Liver (tissue), 9 donors: ENCODE measurements around the gene DDX11. TPM values are rescaled to one million over a fixed set of nuclear protein-coding genes. Genes with fewer than 3 reads are reported as not detected.

ENCODE experiments used
- DNase-seq: peaks from one replicate; pipeline ENCODE4 v3.0.0-alpha.2; 2017; ENCODE audit warnings: low spot score
- H3K27ac ChIP-seq, 2 donors: one replicate each; pipeline ENCODE4 v1.7.0; 2013; ENCODE audit warnings: inconsistent platforms in 2 of 2, low read length in 2 of 2, control low read depth in 1 of 2, low read depth in 1 of 2, mild to moderate bottlenecking in 1 of 2
- H3K27me3 ChIP-seq, 4 donors: one replicate each; pipeline versions ENCODE4 v1.6.1 to v1.7.0; 2013; ENCODE audit warnings: low read length in 3 of 4, inconsistent platforms in 1 of 4, mild to moderate bottlenecking in 1 of 4, moderate library complexity in 1 of 4; ENCODE audit not compliant: control insufficient read depth in 4 of 4, insufficient read depth in 4 of 4
- H3K36me3 ChIP-seq, 4 donors: one replicate each; pipeline versions ENCODE4 v1.6.1 to v1.7.0; 2013; ENCODE audit warnings: low read length in 3 of 4, mild to moderate bottlenecking in 3 of 4, low read depth in 1 of 4, moderate library complexity in 1 of 4; ENCODE audit not compliant: control insufficient read depth in 4 of 4, insufficient read depth in 3 of 4
- H3K4me1 ChIP-seq, 4 donors: one replicate each; pipeline versions ENCODE4 v1.6.1 to v1.7.0; 2013; ENCODE audit warnings: low read length in 3 of 4, mild to moderate bottlenecking in 3 of 4, moderate library complexity in 1 of 4; ENCODE audit not compliant: control insufficient read depth in 4 of 4, insufficient read depth in 4 of 4
- H3K4me3 ChIP-seq, 3 donors: one replicate each; pipeline versions ENCODE4 v1.6.1 to v1.7.0; 2013; ENCODE audit warnings: low read length in 3 of 3, control low read depth in 1 of 3, low read depth in 1 of 3, mild to moderate bottlenecking in 1 of 3
- H3K9ac ChIP-seq, 2 donors: one replicate each; pipeline ENCODE4 v1.7.0; 2013; ENCODE audit warnings: low read length in 2 of 2, mild to moderate bottlenecking in 2 of 2, moderate library complexity in 2 of 2, control low read depth in 1 of 2, low read depth in 1 of 2
- H3K9me3 ChIP-seq, 4 donors: one replicate each; pipeline versions ENCODE4 v1.6.1 to v1.7.0; 2013; ENCODE audit warnings: low read length in 3 of 4; ENCODE audit not compliant: control insufficient read depth in 4 of 4
- CTCF ChIP-seq: fragments of 150-350 bp; IDR thresholded peaks from 2 replicates; pipeline ENCODE4 v1.5.1; 2017; ENCODE audit warnings: improper control_type of control experiment, low read depth, low read length; ENCODE audit not compliant: missing input control
- EGR1 ChIP-seq, 2 donors: IDR thresholded peaks; 2 replicates each; pipeline ENCODE4 v1.6.1; 2016 to 2018; ENCODE audit warnings: antibody characterized with exemption in 2 of 2, low read depth in 2 of 2
- FOXA1 ChIP-seq: IDR thresholded peaks from 2 replicates; pipeline ENCODE4 v1.6.1; 2016; ENCODE audit warnings: antibody characterized with exemption
- FOXA2 ChIP-seq: IDR thresholded peaks from 2 replicates; pipeline ENCODE4 v1.6.1; 2016; ENCODE audit warnings: antibody characterized with exemption
- GABPA ChIP-seq, 2 donors: IDR thresholded peaks in 1 of 2; conservative IDR thresholded peaks in 1 of 2; 2 replicates each; pipeline ENCODE4 v1.6.1; 2016; ENCODE audit warnings: antibody characterized with exemption in 2 of 2, mild to moderate bottlenecking in 1 of 2, moderate library complexity in 1 of 2
- HNF4A ChIP-seq, 2 donors: conservative IDR thresholded peaks; 2 replicates each; pipeline ENCODE4 v1.6.1; 2016; ENCODE audit warnings: antibody characterized with exemption in 2 of 2, mild to moderate bottlenecking in 2 of 2
- JUND ChIP-seq, 2 donors: IDR thresholded peaks; 2 replicates each; pipeline ENCODE4 v1.6.1; 2016; ENCODE audit warnings: antibody characterized with exemption in 2 of 2
- NR2F2 ChIP-seq: IDR thresholded peaks from 2 replicates; pipeline ENCODE4 v1.6.1; 2016; ENCODE audit warnings: antibody characterized with exemption
- RAD21 ChIP-seq, 2 donors: IDR thresholded peaks; 2 replicates each; pipeline ENCODE4 v1.6.1; 2016; ENCODE audit warnings: antibody characterized with exemption in 2 of 2, mild to moderate bottlenecking in 2 of 2
- SP1 ChIP-seq: IDR thresholded peaks from 2 replicates; pipeline ENCODE4 v1.6.1; 2018; ENCODE audit warnings: antibody characterized with exemption, mild to moderate bottlenecking
- TAF1 ChIP-seq: conservative IDR thresholded peaks from 2 replicates; pipeline ENCODE4 v1.6.1; 2016; ENCODE audit warnings: antibody characterized with exemption, mild to moderate bottlenecking
- YY1 ChIP-seq: IDR thresholded peaks from 2 replicates; pipeline ENCODE4 v1.6.1; 2016; ENCODE audit warnings: antibody characterized with exemption, mild to moderate bottlenecking
- ZBTB33 ChIP-seq: IDR thresholded peaks from 2 replicates; pipeline ENCODE4 v1.6.1; 2016; ENCODE audit warnings: antibody characterized with exemption
- WGBS: extraction: QIAGEN DNeasy Blood & Tissue Kit; methylation state at CpG from one replicate; pipeline ENCODE4 v1.1.7; 2013; 5-methylcytosine and 5-hydroxymethylcytosine counted together
- polyA plus RNA-seq, 2 donors: library from polyadenylated mRNA; stranded (reverse) in 1 of 2; unstranded in 1 of 2; fragments of 200-250 nt in 1 of 2; fragments of >200 nt in 1 of 2; fragmentation: Nextera tagmentation in 1 of 2; extraction: Ambion mirVana in 1 of 2; gene quantifications; one replicate each; pipeline versions ENCODE4 v1.2.1 to v1.2.3, GENCODE V29; 2013 to 2015
- total RNA-seq, 2 donors: library from RNA; depleted of rRNA; stranded (reverse); fragments of >200 nt; gene quantifications; one replicate each; pipeline ENCODE4 v1.2.3, GENCODE V29; 2014
- TF ChIP-seq, protein P1 (sequence below): IDR thresholded peaks from 2 replicates; pipeline ENCODE4 v1.6.1; 2016; ENCODE audit warnings: antibody characterized with exemption
- TF ChIP-seq, protein P2 (sequence below): IDR thresholded peaks from 2 replicates; pipeline ENCODE4 v1.6.1; 2016; ENCODE audit warnings: antibody characterized with exemption, mild to moderate bottlenecking
- TF ChIP-seq, protein P3 (sequence below): IDR thresholded peaks from 2 replicates; pipeline ENCODE4 v1.6.1; 2016; ENCODE audit warnings: antibody characterized with exemption
- donor health status: healthy.
- donor health status: healthy.
- donor health status: healthy.
- donor health status: healthy.
- donor health status: healthy.

Gene DDX11
- total and polyA plus RNA-seq, 4 donors: 4.4 to 20.9 (median 9.3) TPM

GRCh38 chr12:31037028-31037427 lies 36.6 kb upstream of the DDX11 start:
- WGBS: 98% methylated on average over 1 of the region's 1 CpG
- Histone ChIP-seq H3K9me3 (no peaks in the 10 kb centered on the region), H3K27ac (no peak overlapping the region), H3K27me3 (no peaks in the 10 kb centered on the region), H3K9ac (no peak overlapping the region), H3K4me1 (no peaks in the 10 kb centered on the region), H3K4me3 (no peak overlapping the region), H3K36me3 (no peaks in the 10 kb centered on the region)
- TF ChIP-seq, protein P1, sequence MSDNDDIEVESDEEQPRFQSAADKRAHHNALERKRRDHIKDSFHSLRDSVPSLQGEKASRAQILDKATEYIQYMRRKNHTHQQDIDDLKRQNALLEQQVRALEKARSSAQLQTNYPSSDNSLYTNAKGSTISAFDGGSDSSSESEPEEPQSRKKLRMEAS: no peak
- TF ChIP-seq, protein P2, sequence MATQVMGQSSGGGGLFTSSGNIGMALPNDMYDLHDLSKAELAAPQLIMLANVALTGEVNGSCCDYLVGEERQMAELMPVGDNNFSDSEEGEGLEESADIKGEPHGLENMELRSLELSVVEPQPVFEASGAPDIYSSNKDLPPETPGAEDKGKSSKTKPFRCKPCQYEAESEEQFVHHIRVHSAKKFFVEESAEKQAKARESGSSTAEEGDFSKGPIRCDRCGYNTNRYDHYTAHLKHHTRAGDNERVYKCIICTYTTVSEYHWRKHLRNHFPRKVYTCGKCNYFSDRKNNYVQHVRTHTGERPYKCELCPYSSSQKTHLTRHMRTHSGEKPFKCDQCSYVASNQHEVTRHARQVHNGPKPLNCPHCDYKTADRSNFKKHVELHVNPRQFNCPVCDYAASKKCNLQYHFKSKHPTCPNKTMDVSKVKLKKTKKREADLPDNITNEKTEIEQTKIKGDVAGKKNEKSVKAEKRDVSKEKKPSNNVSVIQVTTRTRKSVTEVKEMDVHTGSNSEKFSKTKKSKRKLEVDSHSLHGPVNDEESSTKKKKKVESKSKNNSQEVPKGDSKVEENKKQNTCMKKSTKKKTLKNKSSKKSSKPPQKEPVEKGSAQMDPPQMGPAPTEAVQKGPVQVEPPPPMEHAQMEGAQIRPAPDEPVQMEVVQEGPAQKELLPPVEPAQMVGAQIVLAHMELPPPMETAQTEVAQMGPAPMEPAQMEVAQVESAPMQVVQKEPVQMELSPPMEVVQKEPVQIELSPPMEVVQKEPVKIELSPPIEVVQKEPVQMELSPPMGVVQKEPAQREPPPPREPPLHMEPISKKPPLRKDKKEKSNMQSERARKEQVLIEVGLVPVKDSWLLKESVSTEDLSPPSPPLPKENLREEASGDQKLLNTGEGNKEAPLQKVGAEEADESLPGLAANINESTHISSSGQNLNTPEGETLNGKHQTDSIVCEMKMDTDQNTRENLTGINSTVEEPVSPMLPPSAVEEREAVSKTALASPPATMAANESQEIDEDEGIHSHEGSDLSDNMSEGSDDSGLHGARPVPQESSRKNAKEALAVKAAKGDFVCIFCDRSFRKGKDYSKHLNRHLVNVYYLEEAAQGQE: no peak
- no peak for TF ChIP-seq YY1
- no peak for TF ChIP-seq TAF1
- TF ChIP-seq SP1: no peak
- TF ChIP-seq, protein P3, sequence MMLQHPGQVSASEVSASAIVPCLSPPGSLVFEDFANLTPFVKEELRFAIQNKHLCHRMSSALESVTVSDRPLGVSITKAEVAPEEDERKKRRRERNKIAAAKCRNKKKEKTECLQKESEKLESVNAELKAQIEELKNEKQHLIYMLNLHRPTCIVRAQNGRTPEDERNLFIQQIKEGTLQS: no peak
- no peak for TF ChIP-seq ZBTB33
- TF ChIP-seq JUND (IDR thresholded peaks at IDR 0.05): no peak
- no peak for TF ChIP-seq NR2F2
- TF ChIP-seq GABPA (IDR thresholded peaks at IDR 0.05 in 1 of 2, conservative IDR thresholded peaks at IDR 0.05 in 1 of 2): no peak
- TF ChIP-seq FOXA2: no peak
- no peak for TF ChIP-seq HNF4A (conservative IDR thresholded peaks at IDR 0.05)
- DNase-seq: no peak

DNA sequence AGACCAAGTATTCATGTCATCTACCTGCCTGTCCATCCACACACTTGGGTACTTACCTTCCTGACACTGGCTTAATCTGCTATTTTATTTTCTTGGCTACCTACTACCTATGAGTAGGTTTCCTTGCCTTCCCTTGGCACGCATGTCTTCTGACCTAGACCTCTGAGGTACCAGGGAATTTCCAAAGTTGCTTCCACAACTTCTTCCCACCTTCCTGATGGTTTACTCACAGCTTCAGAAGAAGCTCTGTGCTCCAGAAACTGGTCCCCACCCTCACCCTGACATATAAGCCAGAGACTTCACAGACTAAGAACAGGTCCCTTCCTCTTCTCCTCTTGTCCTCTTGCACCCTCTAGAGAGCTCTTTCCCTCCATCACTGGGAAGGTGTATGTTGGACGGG lies 35.7 kb upstream of the DDX11 start:
- TF ChIP-seq ZBTB33 (no peak), RAD21 (IDR thresholded peaks at IDR 0.05) (no peak), CTCF (no peak), YY1 (no peak), EGR1 (IDR thresholded peaks at IDR 0.05; ENCODE audit: low read depth in 2 of 2) (no peak), GABPA (IDR thresholded peaks at IDR 0.05 in 1 of 2, conservative IDR thresholded peaks at IDR 0.05 in 1 of 2) (no peak), FOXA1 (no peak)
- TF ChIP-seq, protein P2: no peak
- TF ChIP-seq, protein P1: no peak
- WGBS: 93% methylated on average over 2 of the region's 2 CpGs
- no peaks in the 10 kb centered on the region for H3K9me3 ChIP-seq
- H3K4me3 ChIP-seq: no peak overlapping the region
- H3K27me3 ChIP-seq: no peaks in the 10 kb centered on the region
- no peak for DNase-seq
- no peak overlapping the region for H3K9ac ChIP-seq
- no peaks in the 10 kb centered on the region for H3K4me1 ChIP-seq
- no peaks in the 10 kb centered on the region for H3K36me3 ChIP-seq
- H3K27ac ChIP-seq: no peak overlapping the region
